NAMALWA (cell line): ENCODE measurements around the gene OCA2.
"Not testable (repeated sequence)": the region's sequence is repeated elsewhere in the genome, so short reads cannot be mapped to it uniquely, and the experiment has no call there.

Experiments used
- DNase-seq: peaks from one replicate; pipeline ENCODE4 v3.0.0-alpha.2; 2015; ENCODE audit warnings: low spot score

The OCA2 gene

DNA sequence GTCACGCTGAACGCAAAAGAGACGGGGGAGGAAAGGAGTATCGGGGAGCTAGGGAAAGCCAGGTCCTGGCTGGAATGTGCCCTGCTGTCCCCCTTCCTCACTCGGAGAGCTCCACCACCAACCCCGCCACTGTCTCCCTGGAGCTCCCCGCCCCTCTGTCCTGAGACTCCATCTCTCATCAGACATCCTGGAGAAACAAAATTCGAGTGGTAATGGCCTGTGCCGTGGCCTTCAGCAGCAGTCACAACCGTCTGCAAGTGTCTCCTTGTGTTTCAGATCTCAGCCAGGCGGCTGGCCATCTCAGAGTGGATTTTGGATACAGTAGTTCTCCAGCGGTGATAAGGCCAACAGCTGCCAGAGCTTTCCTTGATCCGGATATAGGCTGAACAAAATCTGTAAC, 76.9 kb downstream of the OCA2 start:
- no peak for DNase-seq

- peak; percentile 75 for DNase-seq
Measured at GRCh38 chr15:28021281-28022039, 77.7 kb downstream of the OCA2 start.

- DNase-seq: no peak
Measured at GRCh38 chr15:28020644-28021043, 78.5 kb downstream of the OCA2 start.

- DNase-seq: peak; percentile 11
Measured at GRCh38 chr15:28019594-28020309, 79.4 kb downstream of the OCA2 start.

GRCh38 chr15:28018291-28019044, 80.6 kb downstream of the OCA2 start:
- DNase-seq: no peak

DNA sequence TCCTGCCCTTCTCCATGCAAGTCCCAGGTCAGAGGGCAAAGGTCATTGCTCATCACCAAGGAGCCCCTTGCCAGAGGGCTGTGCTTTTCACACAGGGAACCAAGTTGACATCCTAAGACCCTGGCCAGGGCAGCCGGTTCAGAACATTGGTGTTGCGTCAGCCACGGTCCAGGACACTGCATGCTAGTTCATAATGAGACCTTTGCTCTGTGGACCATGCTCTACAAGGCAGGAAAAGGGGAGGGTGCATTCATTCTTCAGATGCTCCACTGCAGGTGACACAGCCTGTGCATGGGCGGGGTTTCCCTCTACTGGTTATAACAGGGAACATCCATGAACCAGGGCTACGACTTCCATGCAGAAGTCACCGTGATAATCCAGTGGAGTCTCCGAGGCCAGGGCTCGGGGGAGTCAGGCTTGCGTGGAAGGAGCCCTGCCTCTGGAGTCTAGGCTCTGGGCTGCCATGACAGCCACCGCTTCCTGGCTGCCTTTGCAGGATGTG, 81.6 kb downstream of the OCA2 start:
- peak; percentile 10 for DNase-seq

GRCh38 chr15:28015855-28016254, 83.3 kb downstream of the OCA2 start:
- no peak for DNase-seq

GRCh38 chr15:28014623-28015200, 84.4 kb downstream of the OCA2 start:
- no peak for DNase-seq

- no peak for DNase-seq
Measured at GRCh38 chr15:28013976-28014375, 85.1 kb downstream of the OCA2 start.

GRCh38 chr15:28013480-28013879, 85.6 kb downstream of the OCA2 start:
- DNase-seq: no peak

- DNase-seq: no peak
Measured at GRCh38 chr15:28012231-28012630, 86.9 kb downstream of the OCA2 start.

GRCh38 chr15:28008175-28008574, 90.9 kb downstream of the OCA2 start:
- not testable (repeated sequence) for DNase-seq

DNA sequence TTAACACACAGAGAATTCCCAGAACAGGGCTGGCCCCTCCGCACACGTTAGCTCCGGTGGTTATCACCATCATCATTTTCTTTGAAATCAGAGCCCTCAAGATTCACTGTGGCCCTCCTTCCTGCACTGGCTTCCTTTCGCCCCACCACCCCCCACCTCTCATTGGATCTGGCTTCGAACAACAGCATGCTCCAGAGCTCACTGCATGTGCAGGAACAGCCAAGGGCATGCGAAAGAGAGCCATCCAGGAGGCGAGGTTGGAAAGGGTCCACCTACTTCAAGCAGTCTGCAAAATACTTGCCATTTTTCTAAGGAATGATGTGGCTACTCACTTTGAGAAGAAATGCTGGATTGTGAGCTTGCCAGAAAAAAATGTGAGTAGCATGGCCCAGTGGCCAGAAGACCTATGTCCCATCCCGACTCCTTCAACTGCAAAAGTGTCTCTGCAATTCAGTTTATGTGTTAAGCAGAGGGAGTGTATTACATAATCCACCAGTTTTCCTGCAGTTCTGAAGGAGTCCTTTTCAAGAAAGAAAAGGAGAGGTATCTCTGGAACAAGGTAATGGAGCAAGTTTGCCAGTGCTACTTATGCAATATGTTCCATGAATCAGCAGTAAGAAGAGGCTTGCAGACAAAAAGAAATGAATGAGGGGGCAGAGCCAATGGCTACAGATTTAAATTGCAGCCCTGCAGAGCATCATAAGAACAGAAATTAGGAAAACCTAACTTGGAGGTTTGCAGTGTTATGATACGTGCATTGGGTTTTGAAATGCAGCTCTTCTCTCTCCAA, 92.8 kb downstream of the OCA2 start:
- no peak for DNase-seq

GRCh38 chr15:28005004-28005527, 94.0 kb downstream of the OCA2 start:
- no peak for DNase-seq

- no peak for DNase-seq
Measured at GRCh38 chr15:28004143-28005003, 94.7 kb downstream of the OCA2 start.

DNA sequence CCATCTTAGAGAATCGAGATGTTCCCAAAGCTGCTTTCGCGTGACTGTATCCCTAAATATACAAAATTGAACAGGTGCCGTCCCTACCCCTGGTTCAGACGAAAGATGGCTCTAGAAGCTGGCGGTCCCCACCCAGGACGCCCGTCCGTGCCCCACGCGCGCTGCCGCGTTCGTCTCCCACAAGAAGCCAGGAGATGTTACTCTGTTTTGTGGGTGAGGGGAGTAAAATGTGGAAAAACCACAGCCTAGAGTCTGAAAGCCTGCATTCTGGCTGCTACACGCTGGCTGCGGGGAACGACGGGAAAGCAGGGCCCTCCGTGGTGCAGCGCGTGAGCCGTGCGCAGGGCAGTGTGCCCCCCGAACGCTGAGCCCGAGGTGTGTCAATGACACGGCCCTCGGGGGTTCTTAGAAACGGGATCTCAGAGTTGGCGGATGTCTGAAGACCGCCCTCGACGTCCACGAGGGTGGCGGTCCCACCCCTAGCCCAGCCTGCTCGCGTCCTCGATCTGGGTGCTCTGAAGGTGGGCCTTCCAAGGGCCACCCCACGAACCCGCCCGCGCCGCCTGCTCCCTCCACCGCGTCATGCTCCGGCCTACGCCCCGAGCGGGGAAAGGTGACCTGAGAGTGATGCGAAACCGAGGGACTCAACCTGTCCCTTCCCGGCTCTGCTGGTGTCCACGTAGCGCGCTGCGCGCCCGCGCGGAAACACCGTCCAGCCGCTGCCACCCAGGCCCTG, 95.6 kb downstream of the OCA2 start:
- DNase-seq: no peak

GRCh38 chr15:28002867-28003266, 96.2 kb downstream of the OCA2 start:
- no peak for DNase-seq

- no peak for DNase-seq
Measured at GRCh38 chr15:28002136-28002861, 96.8 kb downstream of the OCA2 start.

DNA sequence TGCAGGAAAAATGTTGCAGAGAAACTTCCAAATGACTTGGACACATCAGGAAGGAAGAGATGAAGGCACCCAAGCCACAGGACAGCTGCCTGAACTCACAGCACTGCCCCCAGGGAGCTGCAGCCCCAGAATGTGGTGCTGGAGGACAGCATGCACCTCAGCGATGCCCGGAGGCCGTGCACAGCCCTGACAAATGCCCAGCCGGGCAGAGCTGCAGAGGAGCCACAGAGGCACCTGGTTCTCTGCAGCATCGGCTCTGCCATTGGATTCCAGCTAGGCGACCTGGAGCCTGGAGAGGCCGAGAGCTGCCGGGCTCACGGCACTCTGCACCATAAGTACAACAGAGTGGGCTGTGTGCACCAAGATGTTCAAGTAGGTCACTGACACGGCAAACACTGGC, 97.5 kb downstream of the OCA2 start:
- DNase-seq: no peak
